ENCODE measurements around the gene ZFYVE27. TPM values are rescaled to one million over a fixed set of nuclear protein-coding genes. Genes with fewer than 3 reads are reported as not detected.

ZFYVE27 gene
- total RNA-seq, 1 donor from 2014 or later: 13.7 TPM

DNA sequence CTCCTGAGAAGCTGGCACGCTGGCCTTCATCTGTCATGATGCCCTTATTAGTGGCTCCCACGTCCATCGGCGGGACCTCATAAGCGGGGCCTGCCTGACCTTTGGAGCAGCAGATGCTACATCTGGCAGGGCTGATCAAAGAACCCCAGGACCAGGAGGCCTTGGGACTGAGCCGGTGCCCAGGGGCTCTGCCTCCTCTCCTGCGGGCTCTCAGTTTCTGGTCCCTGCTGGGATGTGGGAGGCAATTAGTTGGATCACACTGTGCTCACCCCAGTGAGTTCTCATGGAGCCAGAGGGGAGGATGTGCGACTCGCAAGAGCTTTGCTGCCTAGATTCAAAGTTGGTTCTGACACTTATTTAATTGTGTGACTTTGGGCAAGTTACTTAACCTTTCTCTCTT, 63.5 kb downstream of the ZFYVE27 start:
- H3K9me3 Mint-ChIP-seq: peaks cover 3% of the 10 kb centered on the region
- DNase-seq (ENCODE audit: low spot score): no peak
- TF ChIP-seq EZH2 (IDR thresholded peaks at IDR 0.05) (no peak), EZH2phosphoT487 (IDR thresholded peaks at IDR 0.05) (no peak), CTCF (IDR thresholded peaks at IDR 0.05) (no peak)

GRCh38 chr10:97801422-97801821, 64.5 kb downstream of the ZFYVE27 start:
- Histone ChIP-seq H3K4me3 (no peak overlapping the region), H3K9me3 (ENCODE audit: low read depth) (no peaks in the 10 kb centered on the region), H3K27ac (no peak overlapping the region), H3K4me2 (no peak overlapping the region), H3K36me3 (no peaks in the 10 kb centered on the region), H3K4me1 (peaks cover 14% of the 10 kb centered on the region), H3K9ac (no peak overlapping the region), H3K79me2 (ENCODE audit: low read depth) (no peaks in the 10 kb centered on the region), H3K27me3 (no peaks in the 10 kb centered on the region), H4K20me1 (ENCODE audit: low read depth) (no peaks in the 10 kb centered on the region), H3F3A (ENCODE audit: low read depth) (peaks cover 4% of the 10 kb centered on the region), H2AFZ (replicated peaks) (no peak overlapping the region)
- Mint-ChIP-seq H3K36me3 (no peaks in the 10 kb centered on the region), H3K9me3 (peaks cover 3% of the 10 kb centered on the region), H3K4me1 (peaks cover 2% of the 10 kb centered on the region), H3K27me3 (ENCODE audit: insufficient read depth, low read depth) (peaks cover 9% of the 10 kb centered on the region), H3K4me3 (no peak overlapping the region), H3K27ac (no peak overlapping the region)
- no peak for DNase-seq (ENCODE audit: low spot score)
- TF ChIP-seq CTCF (IDR thresholded peaks at IDR 0.05) (no peak), EZH2phosphoT487 (IDR thresholded peaks at IDR 0.05) (no peak), EZH2 (IDR thresholded peaks at IDR 0.05) (no peak)

More for the DNA sequence above, 63.5 kb downstream of the ZFYVE27 start:
- no peak overlapping the region for H3K4me3 ChIP-seq
- peaks cover 5% of the 10 kb centered on the region for H3K4me1 ChIP-seq
- H3K27ac Mint-ChIP-seq: no peak overlapping the region
- H3K4me3 Mint-ChIP-seq: no peak overlapping the region
- H3K9me3 ChIP-seq (ENCODE audit: low read depth): no peaks in the 10 kb centered on the region
- H3K79me2 ChIP-seq (ENCODE audit: low read depth): no peaks in the 10 kb centered on the region
- no peaks in the 10 kb centered on the region for H3K36me3 Mint-ChIP-seq
- no peaks in the 10 kb centered on the region for H4K20me1 ChIP-seq (ENCODE audit: low read depth)
- H3K27ac ChIP-seq: no peak overlapping the region
- H3K27me3 ChIP-seq: no peaks in the 10 kb centered on the region
- H3K4me1 Mint-ChIP-seq: no peaks in the 10 kb centered on the region
- H3K36me3 ChIP-seq: no peaks in the 10 kb centered on the region
- H3F3A ChIP-seq (ENCODE audit: low read depth): peaks cover 4% of the 10 kb centered on the region
- H3K27me3 Mint-ChIP-seq (ENCODE audit: insufficient read depth, low read depth): peaks cover 9% of the 10 kb centered on the region
- H3K9ac ChIP-seq: no peak overlapping the region
- no peak overlapping the region for H2AFZ ChIP-seq (replicated peaks)
- H3K4me2 ChIP-seq: no peak overlapping the region

DNA sequence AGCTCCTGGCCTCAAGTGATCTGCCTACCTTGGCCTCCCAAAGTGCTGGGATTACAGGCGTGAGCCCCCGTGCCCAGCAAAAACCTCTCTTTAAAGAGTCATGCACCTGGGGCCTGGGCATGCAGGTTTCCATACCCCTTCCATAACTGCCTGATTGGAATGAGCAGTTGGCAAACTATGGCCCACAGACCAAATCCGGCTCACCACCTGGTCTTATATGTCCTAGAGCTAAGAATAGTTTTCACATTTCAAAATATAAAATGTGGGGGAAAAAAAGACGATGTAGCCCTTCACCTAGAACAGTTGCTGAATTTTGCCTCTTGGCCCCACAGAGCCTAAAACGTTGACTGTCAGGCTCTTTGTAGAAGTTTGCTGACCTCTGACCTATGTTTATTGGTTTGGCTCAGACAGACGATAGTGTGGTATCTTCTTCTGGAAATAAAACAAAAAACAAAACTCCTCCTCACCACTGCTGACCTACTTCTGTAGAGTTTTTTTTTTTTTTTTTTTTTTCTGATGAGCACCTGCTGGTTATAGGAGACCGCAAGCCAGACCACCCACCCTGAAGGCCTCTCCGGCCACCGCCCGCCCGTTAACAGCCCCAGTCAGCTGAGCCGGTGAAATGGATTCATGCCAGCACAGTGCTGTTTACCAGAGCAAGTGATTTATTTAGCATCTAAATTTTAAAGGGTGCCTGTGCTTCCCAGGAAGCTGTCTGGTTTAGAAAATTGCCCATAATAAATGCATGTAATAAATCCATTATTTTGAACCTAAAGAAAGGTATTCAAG, 68.4 kb downstream of the ZFYVE27 start:
- H3K4me2 ChIP-seq: peak overlapping the region; percentile 48
- Mint-ChIP-seq H3K27me3 (ENCODE audit: insufficient read depth, low read depth) (peaks cover 7% of the 10 kb centered on the region), H3K27ac (no peak overlapping the region), H3K9me3 (no peaks in the 10 kb centered on the region), H3K36me3 (no peaks in the 10 kb centered on the region), H3K4me1 (peaks cover 2% of the 10 kb centered on the region), H3K4me3 (no peak overlapping the region)
- H3K9ac ChIP-seq: no peak overlapping the region
- no peaks in the 10 kb centered on the region for H3K36me3 ChIP-seq
- peaks cover 4% of the 10 kb centered on the region for H3F3A ChIP-seq (ENCODE audit: low read depth)
- no peak overlapping the region for H3K27ac ChIP-seq
- TF ChIP-seq EZH2phosphoT487 (IDR thresholded peaks at IDR 0.05): no peak
- no peak for TF ChIP-seq EZH2 (IDR thresholded peaks at IDR 0.05)
- no peak for TF ChIP-seq CTCF (IDR thresholded peaks at IDR 0.05)
- H3K79me2 ChIP-seq (ENCODE audit: low read depth): no peaks in the 10 kb centered on the region
- H3K4me1 ChIP-seq: peaks cover 14% of the 10 kb centered on the region
- H2AFZ ChIP-seq (replicated peaks): no peak overlapping the region
- H3K4me3 ChIP-seq: no peak overlapping the region
- H3K9me3 ChIP-seq (ENCODE audit: low read depth): no peaks in the 10 kb centered on the region
- H3K27me3 ChIP-seq: no peaks in the 10 kb centered on the region
- H4K20me1 ChIP-seq (ENCODE audit: low read depth): no peaks in the 10 kb centered on the region
- peak; percentile 75 for DNase-seq (ENCODE audit: low spot score)

Measured in neural progenitor cell (in vitro differentiated cells).